GM12874 (cell line): Measurements from ENCODE around the gene TCERG1L.

Source experiments
- TF ChIP-seq, protein P1 (sequence below): IDR thresholded peaks from 2 replicates; pipeline ENCODE4 v1.5.1; 2011; ENCODE audit warnings: low read depth, mild to moderate bottlenecking, control low read depth, low read length, moderate library complexity; ENCODE audit not compliant: insufficient read depth

TCERG1L gene

DNA sequence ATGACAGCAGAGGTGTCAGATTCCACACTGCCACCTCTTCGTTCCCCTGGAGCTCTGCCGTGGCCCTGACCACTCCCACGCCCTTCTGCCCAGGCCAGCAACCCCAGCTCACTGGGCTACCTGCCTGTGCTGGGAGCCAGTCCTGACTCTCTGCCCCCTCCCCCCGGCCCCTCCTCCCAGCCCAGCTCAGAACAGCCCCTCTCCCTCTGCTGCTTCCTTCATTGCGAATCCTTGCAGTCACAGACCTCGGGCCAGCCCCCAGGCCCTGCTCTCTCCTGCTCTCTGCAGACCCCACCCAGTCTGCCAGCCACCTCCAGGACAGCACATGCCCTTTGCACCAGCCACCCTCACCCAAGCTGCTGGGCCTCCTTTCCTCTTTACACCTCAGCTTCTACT, 60.4 kb downstream of the TCERG1L start:
- TF ChIP-seq, protein P1, sequence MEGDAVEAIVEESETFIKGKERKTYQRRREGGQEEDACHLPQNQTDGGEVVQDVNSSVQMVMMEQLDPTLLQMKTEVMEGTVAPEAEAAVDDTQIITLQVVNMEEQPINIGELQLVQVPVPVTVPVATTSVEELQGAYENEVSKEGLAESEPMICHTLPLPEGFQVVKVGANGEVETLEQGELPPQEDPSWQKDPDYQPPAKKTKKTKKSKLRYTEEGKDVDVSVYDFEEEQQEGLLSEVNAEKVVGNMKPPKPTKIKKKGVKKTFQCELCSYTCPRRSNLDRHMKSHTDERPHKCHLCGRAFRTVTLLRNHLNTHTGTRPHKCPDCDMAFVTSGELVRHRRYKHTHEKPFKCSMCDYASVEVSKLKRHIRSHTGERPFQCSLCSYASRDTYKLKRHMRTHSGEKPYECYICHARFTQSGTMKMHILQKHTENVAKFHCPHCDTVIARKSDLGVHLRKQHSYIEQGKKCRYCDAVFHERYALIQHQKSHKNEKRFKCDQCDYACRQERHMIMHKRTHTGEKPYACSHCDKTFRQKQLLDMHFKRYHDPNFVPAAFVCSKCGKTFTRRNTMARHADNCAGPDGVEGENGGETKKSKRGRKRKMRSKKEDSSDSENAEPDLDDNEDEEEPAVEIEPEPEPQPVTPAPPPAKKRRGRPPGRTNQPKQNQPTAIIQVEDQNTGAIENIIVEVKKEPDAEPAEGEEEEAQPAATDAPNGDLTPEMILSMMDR: no peak

DNA sequence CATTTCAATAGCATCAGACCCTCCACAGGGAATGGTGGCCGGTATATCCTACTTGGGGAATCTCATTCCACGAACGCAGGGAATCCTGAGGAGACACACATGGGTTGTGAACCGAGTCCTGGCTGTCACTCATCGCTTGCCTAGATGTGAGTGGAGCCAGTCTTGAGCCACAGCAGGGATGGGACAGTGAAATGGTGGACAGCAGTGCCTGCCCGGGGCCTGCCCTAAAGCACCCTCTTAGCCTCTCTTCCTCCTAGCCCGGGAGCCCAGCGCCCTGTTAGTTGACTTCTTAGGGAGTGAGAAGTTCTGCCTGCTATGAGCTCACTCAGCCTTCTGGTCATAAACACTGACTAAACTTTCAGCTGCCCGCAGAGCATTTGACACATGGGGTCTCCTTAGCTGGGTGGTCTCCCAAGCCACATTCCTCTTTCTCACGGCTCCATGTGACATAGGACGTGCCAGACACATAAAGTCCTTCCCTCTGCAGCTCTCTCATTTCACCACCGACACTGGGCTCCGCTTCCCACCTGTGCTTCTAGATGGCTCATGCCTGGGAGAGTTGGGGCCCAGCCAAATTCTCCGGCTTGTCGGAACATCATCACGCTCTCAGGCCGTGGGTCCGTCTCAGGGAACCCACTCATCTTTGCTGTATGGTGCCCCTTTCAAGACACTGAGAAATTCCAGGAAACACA, 60.9 kb downstream of the TCERG1L start:
- TF ChIP-seq, protein P1: no peak

DNA sequence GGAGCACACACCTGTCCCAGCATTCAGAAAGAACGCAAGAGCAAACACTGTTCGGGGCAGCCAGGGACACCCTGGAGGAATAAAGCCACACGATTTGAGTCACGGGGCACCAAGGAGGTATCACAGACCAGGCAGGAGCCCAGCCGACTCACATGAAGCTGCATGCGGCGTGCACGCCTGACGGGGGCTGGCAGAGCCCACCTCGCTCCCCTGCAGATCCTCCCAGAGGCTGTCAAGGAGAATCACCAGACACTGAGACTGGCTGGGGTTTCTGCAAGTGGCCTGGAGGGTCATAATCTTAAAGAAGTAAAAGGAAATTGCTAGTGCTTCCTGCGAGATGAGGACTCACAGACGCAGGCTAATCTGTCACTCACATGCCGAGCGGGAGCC, 61.6 kb downstream of the TCERG1L start:
- TF ChIP-seq, protein P1: no peak

DNA sequence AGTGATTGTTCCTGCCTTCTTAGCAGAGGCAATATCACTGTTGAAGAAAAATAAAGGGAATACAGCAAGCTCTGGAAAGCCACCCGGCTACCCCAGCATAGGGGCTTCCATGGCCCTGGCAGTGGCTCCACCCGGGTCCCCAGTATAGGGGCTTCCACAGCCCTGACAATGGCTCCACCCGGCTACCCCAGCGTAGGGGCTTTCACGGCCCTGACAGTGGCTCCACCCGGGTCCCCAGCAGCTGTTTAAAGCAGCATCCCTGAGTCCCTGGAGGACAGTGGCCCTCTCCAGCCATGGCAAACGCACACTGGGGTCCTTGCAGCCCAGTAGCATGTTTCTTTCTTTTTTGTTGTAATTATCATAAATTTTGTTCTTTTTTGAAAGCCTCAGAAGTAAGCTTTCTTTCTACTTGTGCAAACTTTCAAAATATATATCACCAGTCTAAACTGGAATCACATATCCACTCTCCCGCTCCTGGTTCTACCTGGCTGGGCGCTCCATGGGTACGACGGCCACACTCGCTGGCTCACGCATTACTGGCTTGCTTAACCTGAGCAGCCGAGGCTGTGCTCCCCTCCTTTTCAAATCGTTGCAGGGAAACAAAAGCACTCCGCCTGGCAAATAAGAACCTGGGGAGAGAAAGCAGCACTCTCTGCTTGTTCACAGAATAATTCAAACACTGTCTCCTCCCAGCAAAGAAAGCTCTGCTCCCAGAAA, 62.1 kb downstream of the TCERG1L start:
- TF ChIP-seq, protein P1: no peak

DNA sequence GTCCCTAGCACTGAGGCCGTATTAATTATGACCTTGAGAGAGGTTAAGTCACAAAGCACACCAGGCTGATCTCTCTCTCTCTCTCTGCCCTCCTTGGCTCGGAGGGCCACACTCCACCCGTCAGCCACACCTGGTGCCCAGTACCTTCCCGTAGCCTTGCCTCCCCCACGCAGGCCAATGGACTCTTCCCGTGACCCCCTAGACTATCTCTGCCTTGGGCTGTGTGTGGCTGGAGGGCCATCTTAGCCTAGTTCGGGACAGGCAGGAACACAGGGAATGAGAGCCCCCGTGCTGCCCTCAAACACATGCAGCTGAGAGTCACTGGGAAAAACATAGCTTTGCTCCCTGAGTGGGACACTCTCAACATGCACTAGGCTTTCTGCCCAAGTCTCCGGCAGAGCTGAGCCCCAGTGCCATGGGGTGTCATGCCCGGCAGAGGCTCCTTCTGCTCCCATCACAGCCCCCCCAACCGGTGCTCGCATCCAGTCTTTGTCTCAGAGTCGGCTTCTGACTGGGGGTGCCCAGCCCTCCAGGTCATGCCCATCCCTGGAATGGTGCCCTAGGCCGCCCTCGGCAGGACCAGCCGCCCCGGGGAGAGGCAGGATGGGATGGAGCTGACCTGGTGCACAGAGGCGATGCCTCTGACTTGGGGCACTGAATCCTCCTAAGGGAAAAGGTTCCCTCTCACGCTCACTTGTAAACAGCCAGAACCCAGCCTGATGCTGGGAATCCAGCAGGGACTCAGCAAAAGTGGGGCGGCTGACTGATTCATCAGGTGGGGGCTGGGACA, 63.0 kb downstream of the TCERG1L start:
- TF ChIP-seq, protein P1: no peak

DNA sequence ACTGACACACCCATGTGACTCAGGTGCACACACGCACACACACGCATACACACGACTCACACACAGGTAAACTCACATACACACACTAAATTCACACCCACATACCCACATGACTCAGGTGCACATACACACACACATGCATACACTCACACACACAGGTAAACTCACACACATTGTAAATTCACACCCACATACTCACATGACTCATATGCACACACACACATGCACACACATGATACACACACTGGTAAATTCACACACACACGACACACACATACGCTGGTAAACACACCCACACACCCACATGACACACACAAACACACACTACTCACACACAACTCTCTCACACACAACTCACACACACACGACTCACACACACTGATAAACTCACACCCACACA, 63.6 kb downstream of the TCERG1L start:
- TF ChIP-seq, protein P1: no peak

DNA sequence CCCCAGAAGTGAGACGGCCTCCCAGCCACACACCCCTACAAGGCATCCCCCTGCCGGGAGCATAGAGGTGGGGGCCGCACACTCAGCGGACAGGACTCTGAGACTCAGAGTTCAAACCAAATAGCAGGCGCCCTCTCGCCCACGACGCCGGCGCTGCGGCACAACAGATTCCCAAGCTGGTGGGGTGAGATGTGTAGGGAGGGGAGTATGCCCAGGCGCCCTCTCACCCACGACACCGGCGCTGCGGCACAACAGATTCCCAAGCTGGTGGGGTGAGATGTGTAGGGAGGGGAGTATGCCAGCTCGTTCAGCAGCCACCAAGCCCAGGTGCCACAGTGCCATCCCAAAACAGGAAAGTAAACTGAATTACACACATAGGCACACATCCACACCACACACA, 64.7 kb downstream of the TCERG1L start:
- TF ChIP-seq, protein P1: no peak
